ENCODE results near the gene FAAP100. TPM values are rescaled to one million over a fixed set of nuclear protein-coding genes. Genes with fewer than 3 reads are reported as not detected.

Gene FAAP100
- total and polyA plus RNA-seq, 7 donors, result 11.6 to 16.3 (median 12.6) TPM

DNA sequence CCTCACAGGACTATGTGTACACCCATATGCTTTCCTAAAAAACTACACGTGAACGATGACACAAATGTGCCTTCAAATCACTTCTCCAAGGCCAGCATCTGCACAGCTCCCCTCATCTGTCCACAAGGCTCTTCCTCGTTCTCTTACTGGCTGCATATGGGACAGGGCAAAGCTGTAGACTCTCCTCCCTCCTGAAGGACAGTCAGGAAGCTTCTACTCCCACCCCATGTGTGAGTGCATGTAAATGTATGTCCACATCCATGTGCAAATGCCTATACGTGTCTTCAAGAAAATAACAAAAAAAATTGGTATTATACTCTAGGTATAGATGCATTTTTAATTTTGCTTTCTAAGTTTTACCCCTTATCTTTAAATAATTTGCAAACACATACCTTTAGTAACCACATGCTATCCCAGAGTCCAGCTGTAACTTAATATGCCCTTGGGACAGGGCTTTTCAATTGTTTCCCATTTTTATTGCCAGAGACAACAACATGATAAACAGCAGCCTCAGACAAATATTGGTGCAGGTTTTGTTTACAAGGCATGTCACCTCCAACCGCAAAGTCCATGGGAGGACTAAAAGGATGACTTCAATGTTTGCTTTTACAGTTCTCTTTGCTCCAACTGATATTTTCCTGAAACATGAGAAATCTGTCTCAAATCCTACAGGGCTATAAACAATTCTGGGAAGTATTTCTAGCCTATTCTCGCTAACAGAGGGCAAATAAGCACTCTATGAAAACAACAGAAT is 31.6 kb upstream of the FAAP100 start:
- H3K36me3 ChIP-seq (ENCODE audit: insufficient read depth in 1 of 2, low read depth in 1 of 2), result peaks cover 7 to 95% of the 10 kb centered on the region in 2 donors
- H3K27me3 ChIP-seq (ENCODE audit: insufficient read depth in 3 of 3, low read length in 2 of 3), result no peaks in the 10 kb centered on the region
- TF ChIP-seq, protein P1, sequence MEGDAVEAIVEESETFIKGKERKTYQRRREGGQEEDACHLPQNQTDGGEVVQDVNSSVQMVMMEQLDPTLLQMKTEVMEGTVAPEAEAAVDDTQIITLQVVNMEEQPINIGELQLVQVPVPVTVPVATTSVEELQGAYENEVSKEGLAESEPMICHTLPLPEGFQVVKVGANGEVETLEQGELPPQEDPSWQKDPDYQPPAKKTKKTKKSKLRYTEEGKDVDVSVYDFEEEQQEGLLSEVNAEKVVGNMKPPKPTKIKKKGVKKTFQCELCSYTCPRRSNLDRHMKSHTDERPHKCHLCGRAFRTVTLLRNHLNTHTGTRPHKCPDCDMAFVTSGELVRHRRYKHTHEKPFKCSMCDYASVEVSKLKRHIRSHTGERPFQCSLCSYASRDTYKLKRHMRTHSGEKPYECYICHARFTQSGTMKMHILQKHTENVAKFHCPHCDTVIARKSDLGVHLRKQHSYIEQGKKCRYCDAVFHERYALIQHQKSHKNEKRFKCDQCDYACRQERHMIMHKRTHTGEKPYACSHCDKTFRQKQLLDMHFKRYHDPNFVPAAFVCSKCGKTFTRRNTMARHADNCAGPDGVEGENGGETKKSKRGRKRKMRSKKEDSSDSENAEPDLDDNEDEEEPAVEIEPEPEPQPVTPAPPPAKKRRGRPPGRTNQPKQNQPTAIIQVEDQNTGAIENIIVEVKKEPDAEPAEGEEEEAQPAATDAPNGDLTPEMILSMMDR (IDR thresholded peaks at IDR 0.05), result no peak
- intact Hi-C loops (cut with DNase I), result no loop called here
- H3K9me3 ChIP-seq, result no peaks in the 10 kb centered on the region
- H3K4me1 ChIP-seq, result no peaks in the 10 kb centered on the region
- no peak for ATAC-seq
- WGBS, 3 donors, result 80 to 89% (median 86%) methylated on average over 6 of the region's 6 CpGs
- H3K4me3 ChIP-seq, result no peak overlapping the region
- no peak overlapping the region for H3K27ac ChIP-seq
- no peak for DNase-seq

DNA sequence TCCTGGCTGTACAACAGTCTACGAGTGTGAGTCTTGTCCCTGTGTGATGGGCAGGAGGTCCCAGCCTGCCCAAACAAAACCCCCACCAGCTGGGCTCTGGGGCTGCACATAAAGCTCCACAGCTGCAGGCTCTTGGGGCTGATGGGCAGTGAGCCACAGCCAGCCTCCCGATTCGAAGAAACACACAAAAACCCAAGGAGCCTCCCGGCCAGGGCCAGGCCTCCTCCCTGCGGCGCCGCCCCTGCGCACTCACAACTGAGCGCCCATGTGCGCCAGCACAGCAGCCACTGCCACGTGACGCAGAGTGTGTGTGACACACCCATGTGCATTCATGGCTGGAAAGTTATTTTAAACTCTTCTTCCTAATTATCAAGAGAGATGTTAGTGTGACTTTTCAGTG is 30.6 kb upstream of the FAAP100 start:
- Histone ChIP-seq H3K4me3 (no peak overlapping the region), H3K27me3 (ENCODE audit: insufficient read depth in 3 of 3, low read length in 2 of 3) (no peaks in the 10 kb centered on the region), H3K9me3 (no peaks in the 10 kb centered on the region), H3K27ac (peak overlapping the region; percentile 30), H3K4me1 (peaks cover 1% of the 10 kb centered on the region), H3K36me3 (ENCODE audit: insufficient read depth in 1 of 2, low read depth in 1 of 2) (peaks cover 7 to 90% of the 10 kb centered on the region in 2 donors)
- 72 to 82% (median 74%) methylated on average over 12 of the region's 12 CpGs for WGBS, 3 donors
- ATAC-seq (peak in 1 of 4 donors; percentile 13), DNase-seq (peak in 1 of 2 donors; percentile 64)
- intact Hi-C loops (cut with DNase I), result no loop called here
- TF ChIP-seq, protein P1 (IDR thresholded peaks at IDR 0.05), result no peak

DNA sequence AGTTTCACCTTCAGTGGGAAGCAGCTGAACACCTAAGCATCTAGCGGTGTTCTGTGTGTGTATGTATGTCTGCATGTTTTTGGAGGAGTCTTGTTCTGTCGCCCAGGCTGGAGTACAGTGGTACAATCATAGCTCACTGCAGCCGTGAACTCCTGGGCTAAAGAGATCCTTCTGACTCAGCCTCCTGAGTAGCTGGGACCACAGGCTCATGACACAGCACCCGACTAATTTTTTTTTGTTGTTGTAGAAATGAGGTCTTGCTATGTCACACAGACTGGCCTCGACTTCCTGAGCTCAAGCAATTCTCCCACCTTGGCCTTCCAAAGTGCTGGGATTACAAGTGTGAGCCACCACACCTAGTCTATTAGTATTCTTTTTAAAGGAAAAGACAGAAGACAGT is 30.2 kb upstream of the FAAP100 start:
- TF ChIP-seq, protein P1 (IDR thresholded peaks at IDR 0.05), result no peak
- intact Hi-C loops (cut with DNase I), result no loop called here
- WGBS, 3 donors, result 73 to 85% (median 81%) methylated on average over 5 of the region's 5 CpGs
- ATAC-seq, result peak in 2 of 4 donors; percentile 41 to 46
- Histone ChIP-seq H3K27me3 (ENCODE audit: insufficient read depth in 3 of 3, low read length in 2 of 3) (no peaks in the 10 kb centered on the region), H3K4me3 (no peak overlapping the region), H3K4me1 (peaks cover 5% of the 10 kb centered on the region), H3K27ac (peak overlapping the region; percentile 30), H3K9me3 (no peaks in the 10 kb centered on the region), H3K36me3 (ENCODE audit: insufficient read depth in 1 of 2, low read depth in 1 of 2) (peaks cover 7 to 86% of the 10 kb centered on the region in 2 donors)
- no peak for DNase-seq

DNA sequence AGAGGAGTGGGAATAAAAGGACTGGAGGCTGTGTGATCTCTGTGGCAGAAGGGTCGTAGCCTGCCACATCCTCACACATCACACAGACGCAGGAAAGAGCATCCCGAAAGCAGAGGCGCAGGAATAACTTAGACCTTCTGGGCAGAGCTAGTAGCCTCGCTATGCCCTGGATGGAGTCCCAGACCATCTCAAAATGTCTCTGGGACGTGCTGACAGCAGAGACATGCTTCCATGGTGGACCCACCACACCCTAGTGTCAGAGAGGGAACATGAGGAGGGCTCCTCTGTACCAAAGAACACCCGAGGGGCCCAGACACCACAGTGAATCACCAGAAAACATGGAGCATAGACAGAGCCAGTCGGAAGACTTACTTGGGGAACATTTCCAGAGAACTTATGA is 29.6 kb upstream of the FAAP100 start:
- H3K36me3 ChIP-seq (ENCODE audit: insufficient read depth in 1 of 2, low read depth in 1 of 2), result peaks cover 7 to 82% of the 10 kb centered on the region in 2 donors
- no peak overlapping the region for H3K27ac ChIP-seq
- H3K4me1 ChIP-seq, result peaks cover 11% of the 10 kb centered on the region
- H3K4me3 ChIP-seq, result no peak overlapping the region
- peak; percentile 32 to 69 (median 40) for ATAC-seq
- H3K27me3 ChIP-seq (ENCODE audit: insufficient read depth in 3 of 3, low read length in 2 of 3), result no peaks in the 10 kb centered on the region
- DNase-seq, result no peak
- intact Hi-C loops (cut with DNase I), result no loop called here
- TF ChIP-seq, protein P1 (IDR thresholded peaks at IDR 0.05), result no peak
- no peaks in the 10 kb centered on the region for H3K9me3 ChIP-seq
- WGBS, 3 donors, result 44 to 80% (median 47%) methylated on average over 8 of the region's 8 CpGs

Data from psoas muscle (tissue), 8 donors.